Lower lobe of right lung (tissue), 2 donors: Measurements from ENCODE around the gene RAE1. TPM values are rescaled to one million over a fixed set of nuclear protein-coding genes. Genes with fewer than 3 reads are reported as not detected.
A peak's percentile ranks its signal among the peaks of the same experiment; 100 is the strongest.

ENCODE experiments used
- ATAC-seq, 2 donors: fragments of 200-7000 bp; cut with Tn5 transposase; one replicate each; pipeline ENCODE4 v1.9.1; 2020 to 2022; ENCODE audit warnings: mild to moderate bottlenecking in 2 of 2, moderate library complexity in 2 of 2
- DNase-seq: peaks from one replicate; pipeline ENCODE4 v3.0.0-alpha.2; 2020
- H3K27ac ChIP-seq: fragments of 200-600 bp; one replicate; pipeline ENCODE4 v1.8.0; 2022
- H3K27me3 ChIP-seq: fragments of 200-600 bp; one replicate; pipeline ENCODE4 v1.8.0; 2022; ENCODE audit warnings: low read depth
- H3K36me3 ChIP-seq: fragments of 200-600 bp; one replicate; pipeline ENCODE4 v1.8.0; 2022; ENCODE audit warnings: mild to moderate bottlenecking
- H3K4me1 ChIP-seq: fragments of 200-600 bp; one replicate; pipeline ENCODE4 v1.8.0; 2022
- H3K4me3 ChIP-seq: fragments of 200-600 bp; one replicate; pipeline ENCODE4 v1.8.0; 2022; ENCODE audit warnings: mild to moderate bottlenecking
- H3K9me3 ChIP-seq: fragments of 200-600 bp; one replicate; pipeline ENCODE4 v1.8.0; 2022
- intact Hi-C: fragments of 100-400 bp; cut with DNase I; formaldehyde crosslinking; loops from one replicate; pipeline ENCODE4 v1.11.0; 2022
- total RNA-seq: library from RNA; stranded (reverse); fragmentation: NEBNext Ultra II Directional; extraction: Animal tissue kit (Norgen Biotek cat#: 25700); gene quantifications from one replicate; pipeline ENCODE4 v1.2.1, GENCODE V29; 2021
- TF ChIP-seq, protein P1 (sequence below): fragments of 200-600 bp; IDR thresholded peaks from one replicate; pipeline ENCODE4 v1.8.0; 2022; ENCODE audit warnings: antibody characterized with exemption, mild to moderate bottlenecking
- donor health status: DM: no; HTN: yes; CAD: no; lungs with severe emphysema.

Gene RAE1
- total RNA-seq, 1 donor from 2014 or later = 20.6 TPM

DNA sequence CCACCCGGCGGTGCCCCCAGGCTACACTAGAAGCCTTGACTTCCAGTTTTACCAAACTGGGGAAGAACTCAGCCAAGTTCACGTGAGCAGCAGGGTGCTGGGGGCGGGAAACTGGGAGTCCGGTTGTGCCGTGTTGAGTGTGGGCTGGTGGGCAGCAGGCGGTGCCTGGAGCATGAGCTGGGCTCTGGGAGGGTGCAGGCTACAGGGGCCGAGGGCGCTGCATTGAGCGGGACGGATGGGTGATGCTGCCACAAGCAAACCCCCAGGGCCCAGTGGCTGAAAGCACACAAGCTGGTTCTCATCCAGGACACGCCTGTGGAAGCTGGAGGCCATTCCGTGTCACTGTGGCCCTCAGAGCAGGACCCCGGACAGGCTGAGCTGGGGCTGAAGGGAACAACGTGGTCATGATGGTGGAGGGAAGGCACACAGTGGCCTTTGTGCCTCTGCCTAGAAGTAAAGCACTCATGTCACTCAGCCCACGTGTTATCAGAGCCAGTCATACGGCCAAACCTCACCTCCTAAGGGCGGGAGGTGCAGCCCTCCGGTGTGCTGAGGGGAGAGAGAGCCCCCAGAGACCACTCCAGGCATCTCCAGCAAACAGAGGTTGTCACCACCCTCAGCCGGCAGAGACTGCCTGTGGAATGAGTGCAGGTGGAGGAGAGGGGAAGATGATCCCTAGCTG is 69.7 kb downstream of the RAE1 start:
- TF ChIP-seq, protein P1, sequence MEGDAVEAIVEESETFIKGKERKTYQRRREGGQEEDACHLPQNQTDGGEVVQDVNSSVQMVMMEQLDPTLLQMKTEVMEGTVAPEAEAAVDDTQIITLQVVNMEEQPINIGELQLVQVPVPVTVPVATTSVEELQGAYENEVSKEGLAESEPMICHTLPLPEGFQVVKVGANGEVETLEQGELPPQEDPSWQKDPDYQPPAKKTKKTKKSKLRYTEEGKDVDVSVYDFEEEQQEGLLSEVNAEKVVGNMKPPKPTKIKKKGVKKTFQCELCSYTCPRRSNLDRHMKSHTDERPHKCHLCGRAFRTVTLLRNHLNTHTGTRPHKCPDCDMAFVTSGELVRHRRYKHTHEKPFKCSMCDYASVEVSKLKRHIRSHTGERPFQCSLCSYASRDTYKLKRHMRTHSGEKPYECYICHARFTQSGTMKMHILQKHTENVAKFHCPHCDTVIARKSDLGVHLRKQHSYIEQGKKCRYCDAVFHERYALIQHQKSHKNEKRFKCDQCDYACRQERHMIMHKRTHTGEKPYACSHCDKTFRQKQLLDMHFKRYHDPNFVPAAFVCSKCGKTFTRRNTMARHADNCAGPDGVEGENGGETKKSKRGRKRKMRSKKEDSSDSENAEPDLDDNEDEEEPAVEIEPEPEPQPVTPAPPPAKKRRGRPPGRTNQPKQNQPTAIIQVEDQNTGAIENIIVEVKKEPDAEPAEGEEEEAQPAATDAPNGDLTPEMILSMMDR = no peak
- intact Hi-C loops = no loop called here
- ATAC-seq (no peak), DNase-seq (no peak)
- Histone ChIP-seq H3K36me3 (no peaks in the 10 kb centered on the region), H3K27ac (no peak overlapping the region), H3K4me1 (no peaks in the 10 kb centered on the region), H3K9me3 (no peaks in the 10 kb centered on the region), H3K27me3 (peaks cover 10% of the 10 kb centered on the region), H3K4me3 (no peak overlapping the region)

- Histone ChIP-seq H3K4me3 (no peak overlapping the region), H3K27me3 (peaks cover 10% of the 10 kb centered on the region), H3K4me1 (no peaks in the 10 kb centered on the region), H3K9me3 (no peaks in the 10 kb centered on the region), H3K27ac (no peak overlapping the region), H3K36me3 (no peaks in the 10 kb centered on the region)
- TF ChIP-seq, protein P1 = no peak
- intact Hi-C loops = no loop called here
- ATAC-seq = peak in 1 of 2 donors; percentile 11
- DNase-seq = no peak
These were observed 70.5 kb downstream of the RAE1 start for GRCh38 chr20:57421253-57422220.

- TF ChIP-seq, protein P1 = no peak
- no peak for ATAC-seq
- Histone ChIP-seq H3K36me3 (no peaks in the 10 kb centered on the region), H3K9me3 (no peaks in the 10 kb centered on the region), H3K4me1 (no peaks in the 10 kb centered on the region), H3K27ac (no peak overlapping the region), H3K27me3 (peaks cover 10% of the 10 kb centered on the region), H3K4me3 (no peak overlapping the region)
- peak; percentile 14 for DNase-seq
- intact Hi-C loops = no loop called here
These were observed 71.2 kb downstream of the RAE1 start for GRCh38 chr20:57422254-57422653.

DNA sequence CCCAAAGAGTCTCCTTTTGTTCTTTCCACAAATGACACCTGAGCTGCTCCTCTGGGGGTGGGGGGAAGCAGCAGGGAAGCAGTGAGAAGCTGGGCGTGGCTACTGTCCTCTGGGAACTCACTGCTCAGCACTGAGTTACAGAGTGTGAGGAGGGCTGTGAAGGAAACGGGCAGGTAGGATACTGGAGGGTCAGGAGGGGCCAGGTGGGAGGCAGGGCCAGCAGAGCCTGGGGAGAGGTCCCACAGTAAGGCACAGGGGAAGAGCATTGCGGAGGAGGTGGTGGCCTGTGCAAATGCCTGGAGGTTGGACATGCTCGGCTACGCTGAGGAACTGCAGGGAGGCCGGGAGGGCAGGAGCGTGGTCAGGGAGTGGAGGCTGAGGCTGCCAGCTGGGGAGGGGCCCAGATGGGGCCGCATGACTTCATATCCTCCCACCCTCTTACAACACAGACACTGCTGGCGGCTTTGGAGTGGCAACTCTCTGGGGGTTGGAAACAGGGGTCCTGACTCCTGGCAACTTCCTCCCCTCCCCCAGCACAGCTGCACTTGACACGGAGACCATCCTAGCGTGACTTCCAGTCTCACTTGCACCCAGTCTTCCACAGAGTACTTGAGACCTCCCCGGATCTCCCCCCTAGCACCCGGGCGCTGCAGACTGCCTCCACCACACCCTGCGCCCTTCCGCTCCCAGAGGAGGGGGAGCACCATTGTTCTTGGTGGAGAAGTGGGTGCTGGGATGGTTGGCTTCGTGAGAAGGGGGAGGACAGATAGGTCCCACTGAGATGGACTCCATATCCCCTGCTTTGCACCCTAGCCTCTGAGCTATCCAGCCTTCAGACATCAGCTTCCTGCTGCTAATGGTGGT is 74.3 kb downstream of the RAE1 start:
- H3K36me3 ChIP-seq = no peaks in the 10 kb centered on the region
- H3K9me3 ChIP-seq = no peaks in the 10 kb centered on the region
- TF ChIP-seq, protein P1 = no peak
- peak; percentile 30 for DNase-seq
- no peak overlapping the region for H3K4me3 ChIP-seq
- peaks cover 10% of the 10 kb centered on the region for H3K27me3 ChIP-seq
- no peaks in the 10 kb centered on the region for H3K4me1 ChIP-seq
- no peak for ATAC-seq
- intact Hi-C loops = no loop called here
- H3K27ac ChIP-seq = no peak overlapping the region

DNA sequence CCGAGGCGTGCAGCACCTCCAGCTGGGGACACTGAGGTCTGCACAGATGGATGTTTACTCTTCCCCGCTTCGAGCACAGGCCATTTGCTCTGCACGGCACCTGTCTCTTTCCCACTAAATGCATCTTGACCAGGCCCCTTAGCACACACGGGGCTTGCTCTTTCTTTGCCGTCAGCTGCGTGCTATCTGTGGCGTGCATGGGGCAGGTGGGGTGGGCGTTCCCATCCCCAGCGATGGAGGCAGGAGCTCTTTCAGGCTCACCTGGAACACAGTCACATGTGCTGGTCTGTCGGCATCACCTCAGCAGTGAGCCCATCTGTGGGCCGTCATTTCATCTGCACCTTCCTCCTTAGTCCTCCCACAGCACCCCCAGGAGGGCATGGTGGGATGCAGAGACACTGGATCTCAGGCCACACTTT is 75.2 kb downstream of the RAE1 start:
- peak; percentile 18 for DNase-seq
- TF ChIP-seq, protein P1 = no peak
- Histone ChIP-seq H3K4me3 (no peak overlapping the region), H3K4me1 (peaks cover 4% of the 10 kb centered on the region), H3K9me3 (no peaks in the 10 kb centered on the region), H3K27ac (no peak overlapping the region), H3K27me3 (peaks cover 8% of the 10 kb centered on the region), H3K36me3 (no peaks in the 10 kb centered on the region)
- ATAC-seq = no peak
- intact Hi-C loops = no loop called here
